PC-3 (cell line): Measurements from ENCODE around the gene MYO16. TPM values are rescaled to one million over a fixed set of nuclear protein-coding genes. Genes with fewer than 3 reads are reported as not detected.

Experiments
- ATAC-seq: fragments of 200-7000 bp; cut with Tn5 transposase; 2 replicates; pipeline ENCODE4 v1.9.1; 2020; ENCODE audit warnings: mild to moderate bottlenecking, moderate library complexity
- BruUV-seq: library from RNA; stranded (reverse); fragments of 400-500 nt; replicated peaks from 2 replicates; lab custom pipeline; 2021; lab: Mats Ljungman, UMichigan
- CTCF ChIA-PET: fragments of 300-600 bp; sonication (Branson Sonifier 250); formaldehyde crosslinking; loops from one replicate; lab custom pipeline; 2022; ENCODE audit warnings: antibody characterized with exemption; lab: Charles Lee
- POLR2A ChIA-PET: fragments of 300-600 bp; sonication (Branson Sonifier 250); formaldehyde crosslinking; loops from one replicate; lab custom pipeline; 2022; ENCODE audit warnings: antibody characterized with exemption; ENCODE audit not compliant: unreplicated experiment; lab: Charles Lee
- DNase-seq: peaks from one replicate; pipeline ENCODE4 v3.0.0-alpha.2; 2015
- H2AFZ ChIP-seq: fragments of 300-600 bp; sonication (generic); 2 replicates; pipeline ENCODE4 v1.6.0; 2016; ENCODE audit warnings: antibody characterized with exemption, low read length
- H3F3A ChIP-seq: fragments of 300-600 bp; sonication (generic); one replicate; pipeline ENCODE4 v1.6.0; 2017; ENCODE audit warnings: antibody characterized with exemption, low read length, control low read depth, mild to moderate bottlenecking; ENCODE audit not compliant: unreplicated experiment
- H3K27ac ChIP-seq: fragments of 300-600 bp; sonication (generic); 2 replicates; pipeline ENCODE4 v1.5.1; 2016; ENCODE audit warnings: mild to moderate bottlenecking, low read length
- H3K27me3 ChIP-seq: fragments of 300-600 bp; sonication (generic); 2 replicates; pipeline ENCODE4 v1.6.1; 2016; ENCODE audit warnings: low read length, mixed read lengths
- H3K36me3 ChIP-seq: fragments of 300-600 bp; sonication (generic); 2 replicates; pipeline ENCODE4 v1.6.1; 2016; ENCODE audit warnings: low read depth, mixed run types, low read length, mixed read lengths
- H3K4me1 ChIP-seq: fragments of 300-600 bp; sonication (generic); 2 replicates; pipeline ENCODE4 v1.5.1; 2016; ENCODE audit warnings: low read length; ENCODE audit not compliant: insufficient read depth
- H3K4me2 ChIP-seq: fragments of 300-600 bp; sonication (generic); 2 replicates; pipeline ENCODE4 v1.6.0; 2016; ENCODE audit warnings: low read length
- H3K4me3 ChIP-seq: fragments of 300-600 bp; sonication (generic); 2 replicates; pipeline ENCODE4 v1.5.1; 2016; ENCODE audit warnings: mild to moderate bottlenecking, low read length, mixed read lengths
- H3K79me2 ChIP-seq: fragments of 300-600 bp; sonication (generic); 2 replicates; pipeline ENCODE4 v1.6.1; 2017; ENCODE audit warnings: low read length, mixed read lengths
- H3K9ac ChIP-seq: fragments of 300-600 bp; sonication (generic); 2 replicates; pipeline ENCODE4 v1.6.0; 2016; ENCODE audit warnings: mild to moderate bottlenecking, low read length
- H3K9me2 ChIP-seq: fragments of 300-600 bp; sonication (generic); replicated peaks from 2 replicates; pipeline ENCODE4 v1.6.1; 2016; ENCODE audit warnings: mixed run types, low read length, mixed read lengths
- H3K9me3 ChIP-seq: fragments of 300-600 bp; sonication (generic); 2 replicates; pipeline ENCODE4 v1.6.1; 2016; ENCODE audit warnings: low read length, mixed read lengths
- H4K20me1 ChIP-seq: fragments of 300-600 bp; sonication (generic); 2 replicates; pipeline ENCODE4 v1.6.1; 2016; ENCODE audit warnings: low read length, mixed read lengths
- CTCF ChIP-seq: fragments of 300-600 bp; sonication (generic); conservative IDR thresholded peaks from 2 replicates; pipeline ENCODE4 v1.5.1; 2017; ENCODE audit warnings: antibody characterized with exemption, low read depth, mild to moderate bottlenecking, low read length
- EZH2 ChIP-seq: fragments of 300-600 bp; sonication (generic); IDR thresholded peaks from one replicate; pipeline ENCODE4 v1.6.1; 2017; ENCODE audit warnings: antibody characterized with exemption, mild to moderate bottlenecking, low read length; ENCODE audit not compliant: unreplicated experiment
- EZH2phosphoT487 ChIP-seq: fragments of 300-600 bp; sonication (generic); IDR thresholded peaks from 2 replicates; pipeline ENCODE4 v1.6.1; 2018; ENCODE audit warnings: mild to moderate bottlenecking, antibody characterized with exemption, low read length, borderline replicate concordance
- intact Hi-C: fragments of 100-400 bp; cut with micrococcal nuclease; formaldehyde crosslinking; loops from 2 replicates; pipeline ENCODE4 v1.9.0; 2023
- total RNA-seq: library from RNA; depleted of rRNA; stranded (reverse); fragments of >200 nt; gene quantifications from 2 replicates; pipeline ENCODE4 v1.2.3, GENCODE V29; 2014

MYO16 gene
- total RNA-seq, 1 experiment from 2014 or later = not detected

- Histone ChIP-seq H2AFZ (no peak overlapping the region), H3K9ac (no peak overlapping the region), H3K27ac (no peak overlapping the region), H3K27me3 (no peaks in the 10 kb centered on the region), H4K20me1 (no peaks in the 10 kb centered on the region), H3K79me2 (no peaks in the 10 kb centered on the region), H3K4me1 (no peaks in the 10 kb centered on the region), H3K9me2 (no peaks in the 10 kb centered on the region), H3F3A (no peaks in the 10 kb centered on the region), H3K36me3 (no peaks in the 10 kb centered on the region), H3K4me3 (no peak overlapping the region), H3K9me3 (no peaks in the 10 kb centered on the region), H3K4me2 (no peak overlapping the region)
- DNase-seq = no peak
- ChIA-PET POLR2A (no interaction called here), CTCF (no interaction called here)
- intact Hi-C loops = no loop called here
- BruUV-seq = no TSS peak
- ATAC-seq = no peak
- TF ChIP-seq EZH2phosphoT487 (no peak), EZH2 (no peak), CTCF (no peak)
Observed at GRCh38 chr13:109220631-109221030, 591.2 kb downstream of the MYO16 start.

GRCh38 chr13:109224033-109224432 is 594.6 kb downstream of the MYO16 start:
- ChIA-PET POLR2A (no interaction called here), CTCF (no interaction called here)

GRCh38 chr13:109226631-109227030 is 597.2 kb downstream of the MYO16 start:
- Histone ChIP-seq H3K4me3 (no peak overlapping the region), H3K36me3 (no peaks in the 10 kb centered on the region), H3K27ac (no peak overlapping the region), H3K9ac (no peak overlapping the region), H4K20me1 (no peaks in the 10 kb centered on the region), H3K9me3 (no peaks in the 10 kb centered on the region), H3F3A (no peaks in the 10 kb centered on the region), H3K9me2 (no peaks in the 10 kb centered on the region), H3K4me1 (no peaks in the 10 kb centered on the region), H3K4me2 (no peak overlapping the region), H3K27me3 (no peaks in the 10 kb centered on the region), H2AFZ (no peak overlapping the region), H3K79me2 (no peaks in the 10 kb centered on the region)
- BruUV-seq = no TSS peak
- CTCF ChIA-PET = no interaction called here
- intact Hi-C loops = no loop called here
- TF ChIP-seq CTCF (no peak), EZH2phosphoT487 (no peak), EZH2 (no peak)
- POLR2A ChIA-PET = no interaction called here
- ATAC-seq (no peak), DNase-seq (no peak)

More at GRCh38 chr13:109224033-109224432, 594.6 kb downstream of the MYO16 start:
- H3K4me3 ChIP-seq = no peak overlapping the region
- ATAC-seq (no peak), DNase-seq (no peak)
- no peak overlapping the region for H3K9ac ChIP-seq
- H3K9me3 ChIP-seq = no peaks in the 10 kb centered on the region
- no peaks in the 10 kb centered on the region for H3K4me1 ChIP-seq
- H3F3A ChIP-seq = no peaks in the 10 kb centered on the region
- TF ChIP-seq EZH2 = no peak
- TF ChIP-seq EZH2phosphoT487 = no peak
- no peak for TF ChIP-seq CTCF
- no peak overlapping the region for H3K27ac ChIP-seq
- no TSS peak for BruUV-seq
- no peaks in the 10 kb centered on the region for H3K27me3 ChIP-seq
- no peaks in the 10 kb centered on the region for H3K36me3 ChIP-seq
- H4K20me1 ChIP-seq = no peaks in the 10 kb centered on the region
- no peak overlapping the region for H3K4me2 ChIP-seq
- H3K79me2 ChIP-seq = no peaks in the 10 kb centered on the region
- intact Hi-C loops = no loop called here
- H3K9me2 ChIP-seq = no peaks in the 10 kb centered on the region
- H2AFZ ChIP-seq = no peak overlapping the region
